Naive B cell (primary cell): ENCODE results near the gene DACT2. TPM values are rescaled to one million over a fixed set of nuclear protein-coding genes. Genes with fewer than 3 reads are reported as not detected.
A peak's percentile ranks its signal among the peaks of the same experiment; 100 is the strongest.
"Not testable (repeated sequence)": the region's sequence is repeated elsewhere in the genome, so short reads cannot be mapped to it uniquely, and the experiment has no call there.

ENCODE experiments used
- ATAC-seq, 2 donors: fragments of 150-1000 bp; cut with Tn5 transposase; 2 replicates each; pipeline ENCODE4 v1.10.0; 2021; ENCODE audit warnings: low read depth in 2 of 2, mild to moderate bottlenecking in 2 of 2, moderate library complexity in 2 of 2
- DNase-seq: peaks from one replicate; pipeline ENCODE4 v3.0.0; 2022
- H3K27ac Mint-ChIP-seq, 6 donors: one replicate each; pipeline ENCODE4 v1.8.0; 2020 to 2022; ENCODE audit warnings: mild to moderate bottlenecking in 6 of 6, mixed read lengths in 6 of 6, moderate library complexity in 5 of 6, inconsistent platforms in 2 of 6
- H3K27me3 Mint-ChIP-seq, 3 donors: one replicate each; pipeline ENCODE4 v1.8.0; 2021 to 2022; ENCODE audit warnings: mixed read lengths in 3 of 3, mild to moderate bottlenecking in 1 of 3
- H3K36me3 Mint-ChIP-seq, 2 donors: one replicate each; pipeline ENCODE4 v1.8.0; 2020 to 2022; ENCODE audit warnings: mixed read lengths in 2 of 2, inconsistent platforms in 1 of 2, mild to moderate bottlenecking in 1 of 2
- H3K4me1 Mint-ChIP-seq, 3 donors: one replicate each; pipeline ENCODE4 v1.8.0; 2020 to 2022; ENCODE audit warnings: mixed read lengths in 3 of 3, inconsistent platforms in 1 of 3, mild to moderate bottlenecking in 1 of 3, moderate library complexity in 1 of 3
- H3K4me3 Mint-ChIP-seq, 8 donors: one replicate each; pipeline ENCODE4 v1.8.0; 2020 to 2022; ENCODE audit warnings: mild to moderate bottlenecking in 8 of 8, mixed read lengths in 8 of 8, moderate library complexity in 8 of 8, inconsistent platforms in 2 of 8
- H3K9me3 Mint-ChIP-seq, 7 donors: one replicate each; pipeline ENCODE4 v1.8.0; 2020 to 2022; ENCODE audit warnings: mixed read lengths in 7 of 7, mild to moderate bottlenecking in 5 of 7, inconsistent platforms in 2 of 7, moderate library complexity in 1 of 7
- polyA plus RNA-seq, 6 donors: library from polyadenylated mRNA; unstranded; fragments of 300-500 nt; fragmentation: Illumina TruSeq; gene quantifications; one replicate each; pipeline ENCODE4 v1.2.3, GENCODE V29; 2021; ENCODE audit warnings: low read depth in 6 of 6

The DACT2 gene
- polyA plus RNA-seq, 6 donors from 2014 or later = not detected

GRCh38 chr6:168276576-168277273, 42.9 kb downstream of the DACT2 start:
- peak overlapping the region in 1 of 8 donors; percentile 80 for H3K4me3 Mint-ChIP-seq
- H3K27me3 Mint-ChIP-seq = peaks cover 0 to 13% (median 11%) of the 10 kb centered on the region in 3 donors
- H3K4me1 Mint-ChIP-seq = peaks cover 0 to 2% (median 0%) of the 10 kb centered on the region in 3 donors
- ATAC-seq (no peak), DNase-seq (no peak)
- H3K9me3 Mint-ChIP-seq = peaks cover 0 to 5% (median 0%) of the 10 kb centered on the region in 7 donors
- no peak overlapping the region for H3K27ac Mint-ChIP-seq
- H3K36me3 Mint-ChIP-seq = no peaks in the 10 kb centered on the region

GRCh38 chr6:168275168-168275567, 44.4 kb downstream of the DACT2 start:
- Mint-ChIP-seq H3K27me3 (peaks cover 0 to 13% (median 11%) of the 10 kb centered on the region in 3 donors), H3K4me1 (peaks cover 0 to 2% (median 0%) of the 10 kb centered on the region in 3 donors), H3K36me3 (no peaks in the 10 kb centered on the region), H3K9me3 (peaks cover 0 to 7% (median 0%) of the 10 kb centered on the region in 7 donors), H3K4me3 (no peak overlapping the region), H3K27ac (no peak overlapping the region)
- ATAC-seq = no peak
- DNase-seq = no peak

GRCh38 chr6:168274037-168274952, 45.3 kb downstream of the DACT2 start:
- H3K36me3 Mint-ChIP-seq = no peaks in the 10 kb centered on the region
- H3K27ac Mint-ChIP-seq = no peak overlapping the region
- H3K4me3 Mint-ChIP-seq = no peak overlapping the region
- peaks cover 0 to 13% (median 11%) of the 10 kb centered on the region in 3 donors for H3K27me3 Mint-ChIP-seq
- H3K4me1 Mint-ChIP-seq = peaks cover 0 to 2% (median 0%) of the 10 kb centered on the region in 3 donors
- no peak for DNase-seq
- no peak for ATAC-seq
- H3K9me3 Mint-ChIP-seq = peaks cover 0 to 11% (median 1%) of the 10 kb centered on the region in 7 donors

- Mint-ChIP-seq H3K9me3 (peaks cover 0 to 15% (median 1%) of the 10 kb centered on the region in 7 donors), H3K27me3 (peaks cover 4 to 14% (median 11%) of the 10 kb centered on the region in 3 donors), H3K4me3 (no peak overlapping the region), H3K4me1 (peaks cover 0 to 3% (median 2%) of the 10 kb centered on the region in 3 donors), H3K36me3 (no peaks in the 10 kb centered on the region), H3K27ac (no peak overlapping the region)
- DNase-seq = no peak
- no peak for ATAC-seq
Observed at GRCh38 chr6:168273441-168274036, 46.0 kb downstream of the DACT2 start.

GRCh38 chr6:168272415-168273325, 46.9 kb downstream of the DACT2 start:
- ATAC-seq (no peak), DNase-seq (no peak)
- Mint-ChIP-seq H3K4me3 (no peak overlapping the region), H3K27ac (no peak overlapping the region), H3K9me3 (peaks cover 0 to 10% (median 3%) of the 10 kb centered on the region in 7 donors), H3K4me1 (peaks cover 0 to 3% (median 2%) of the 10 kb centered on the region in 3 donors), H3K36me3 (no peaks in the 10 kb centered on the region), H3K27me3 (peaks cover 7 to 11% (median 11%) of the 10 kb centered on the region in 3 donors)

- peaks cover 7% of the 10 kb centered on the region in 3 donors for H3K27me3 Mint-ChIP-seq
- ATAC-seq (no peak), DNase-seq (no peak)
- peaks cover 0 to 10% (median 4%) of the 10 kb centered on the region in 7 donors for H3K9me3 Mint-ChIP-seq
- H3K4me3 Mint-ChIP-seq = no peak overlapping the region
- peaks cover 0 to 3% (median 0%) of the 10 kb centered on the region in 3 donors for H3K4me1 Mint-ChIP-seq
- H3K36me3 Mint-ChIP-seq = no peaks in the 10 kb centered on the region
- H3K27ac Mint-ChIP-seq = peak overlapping the region in 1 of 6 donors; percentile 49
Observed at GRCh38 chr6:168270274-168271172, 49.1 kb downstream of the DACT2 start.

GRCh38 chr6:168269455-168270243, 49.9 kb downstream of the DACT2 start:
- ATAC-seq (no peak), DNase-seq (no peak)
- Mint-ChIP-seq H3K4me1 (peaks cover 0 to 3% (median 0%) of the 10 kb centered on the region in 3 donors), H3K36me3 (no peaks in the 10 kb centered on the region), H3K27ac (no peak overlapping the region), H3K4me3 (no peak overlapping the region), H3K9me3 (peaks cover 0 to 10% (median 4%) of the 10 kb centered on the region in 7 donors), H3K27me3 (peaks cover 0 to 7% (median 5%) of the 10 kb centered on the region in 3 donors)

- H3K4me1 Mint-ChIP-seq = peaks cover 0 to 3% (median 0%) of the 10 kb centered on the region in 3 donors
- peaks cover 0 to 7% (median 5%) of the 10 kb centered on the region in 3 donors for H3K27me3 Mint-ChIP-seq
- no peaks in the 10 kb centered on the region for H3K36me3 Mint-ChIP-seq
- H3K9me3 Mint-ChIP-seq = peaks cover 0 to 10% (median 4%) of the 10 kb centered on the region in 7 donors
- no peak for ATAC-seq
- H3K27ac Mint-ChIP-seq = peak overlapping the region in 1 of 6 donors; percentile 32
- DNase-seq = no peak
- no peak overlapping the region for H3K4me3 Mint-ChIP-seq
Observed at GRCh38 chr6:168268755-168269154, 50.8 kb downstream of the DACT2 start.

GRCh38 chr6:168267779-168268178, 51.8 kb downstream of the DACT2 start:
- not testable (repeated sequence) for ATAC-seq, H3K4me3 Mint-ChIP-seq, DNase-seq, H3K36me3 Mint-ChIP-seq, H3K27ac Mint-ChIP-seq, H3K27me3 Mint-ChIP-seq, H3K4me1 Mint-ChIP-seq
- peaks cover 0 to 10% (median 4%) of the 10 kb centered on the region in 7 donors for H3K9me3 Mint-ChIP-seq

GRCh38 chr6:168265827-168266815, 53.5 kb downstream of the DACT2 start:
- Mint-ChIP-seq H3K27me3 (peaks cover 0 to 7% (median 5%) of the 10 kb centered on the region in 3 donors), H3K36me3 (no peaks in the 10 kb centered on the region), H3K9me3 (peaks cover 0 to 10% (median 4%) of the 10 kb centered on the region in 7 donors), H3K4me3 (no peak overlapping the region), H3K27ac (no peak overlapping the region), H3K4me1 (peaks cover 0 to 3% (median 0%) of the 10 kb centered on the region in 3 donors)
- DNase-seq (no peak), ATAC-seq (no peak)
